GM08714 (cell line): ENCODE measurements around the gene TRAPPC11.
"Not testable (repeated sequence)": the region's sequence is repeated elsewhere in the genome, so short reads cannot be mapped to it uniquely, and the experiment has no call there.

ENCODE experiments used
- H3K4me3 ChIP-seq: fragments of 200-500 bp; sonication (Bioruptor generic); 2 replicates; pipeline ENCODE4 v1.5.1; 2014; ENCODE audit warnings: mild to moderate bottlenecking, low read length, inconsistent platforms
- ZNF274 ChIP-seq: IDR thresholded peaks from 2 replicates; pipeline ENCODE4 v1.6.1; 2012; ENCODE audit warnings: mild to moderate bottlenecking, low read depth, low read length

TRAPPC11 gene

DNA sequence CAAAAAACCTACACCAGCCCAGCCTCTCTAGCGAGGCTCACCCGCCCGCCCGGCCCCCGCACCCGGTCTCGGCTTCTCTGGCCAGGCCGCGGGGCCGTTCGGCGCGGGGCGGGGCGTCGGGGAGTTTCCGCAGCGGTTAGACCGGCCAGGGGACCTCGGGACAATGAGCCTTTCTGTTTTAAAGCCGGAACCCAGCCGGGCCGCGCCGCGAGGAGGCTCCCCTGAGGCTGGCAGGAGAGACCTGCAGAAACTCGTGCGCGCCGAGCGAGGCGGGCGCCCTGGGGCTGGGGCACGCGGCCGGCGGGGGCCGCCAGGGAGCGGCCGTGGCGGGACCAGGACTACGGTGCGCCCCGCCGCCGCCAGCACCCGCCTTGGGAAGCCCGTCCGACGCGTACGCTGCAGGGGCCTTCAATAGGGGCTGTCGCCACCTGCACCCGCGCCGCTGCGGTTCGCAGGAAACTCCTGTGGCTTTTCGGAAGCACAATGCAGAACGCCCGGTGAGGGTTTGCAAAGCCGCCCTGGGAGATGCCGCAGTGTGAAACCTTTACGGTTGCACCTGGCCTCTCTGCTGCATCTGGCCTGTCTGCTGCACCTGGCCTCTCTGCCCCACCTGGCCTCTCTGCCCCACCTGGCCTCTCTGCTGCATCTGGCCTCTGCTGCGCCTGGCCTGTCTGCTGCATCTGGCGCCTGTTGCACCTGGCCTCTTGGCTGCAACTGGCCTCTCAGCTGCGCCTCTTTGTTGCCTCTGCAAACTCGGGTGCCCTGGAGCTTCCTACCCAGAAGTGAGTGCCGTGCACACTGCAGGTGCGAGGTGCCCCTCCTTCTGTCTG, 63.9 kb downstream of the TRAPPC11 start:
- TF ChIP-seq ZNF274: no peak
- peak overlapping the region; percentile 41; the same call in 1 of the 2 replicates for H3K4me3 ChIP-seq

DNA sequence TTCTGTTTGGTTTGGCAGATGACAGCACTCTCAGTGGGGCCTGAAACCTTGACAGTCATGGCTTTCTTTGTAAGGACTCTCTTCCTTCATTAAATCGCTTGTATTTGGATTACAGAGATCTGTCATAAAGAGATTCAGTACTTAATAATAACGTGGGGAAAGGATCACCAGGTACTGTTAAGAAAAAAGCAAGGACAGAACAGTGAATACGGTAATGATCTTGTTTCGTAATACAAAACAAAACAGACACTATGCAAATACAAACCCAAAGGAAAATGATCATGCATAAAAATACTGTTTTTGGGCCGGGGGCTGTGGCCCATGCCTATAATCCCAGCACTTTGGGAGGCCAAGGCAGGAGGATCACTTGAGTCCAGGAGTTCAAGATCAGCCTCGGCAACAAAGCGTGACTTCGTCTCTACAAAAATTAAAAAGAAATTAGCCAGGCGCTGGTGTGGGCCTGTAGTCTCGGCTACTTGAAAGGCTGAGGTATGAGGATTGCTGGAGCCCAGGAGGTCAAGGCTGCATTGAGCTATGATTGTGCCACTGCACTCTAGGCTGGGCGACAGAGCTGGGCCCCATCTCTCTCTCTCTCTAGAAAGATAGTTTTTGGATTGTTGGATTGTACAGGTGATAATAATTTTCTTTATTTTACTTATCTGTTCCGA, 64.6 kb downstream of the TRAPPC11 start:
- H3K4me3 ChIP-seq: no peak overlapping the region; the same call in 1 of the 2 replicates
- TF ChIP-seq ZNF274: no peak

DNA sequence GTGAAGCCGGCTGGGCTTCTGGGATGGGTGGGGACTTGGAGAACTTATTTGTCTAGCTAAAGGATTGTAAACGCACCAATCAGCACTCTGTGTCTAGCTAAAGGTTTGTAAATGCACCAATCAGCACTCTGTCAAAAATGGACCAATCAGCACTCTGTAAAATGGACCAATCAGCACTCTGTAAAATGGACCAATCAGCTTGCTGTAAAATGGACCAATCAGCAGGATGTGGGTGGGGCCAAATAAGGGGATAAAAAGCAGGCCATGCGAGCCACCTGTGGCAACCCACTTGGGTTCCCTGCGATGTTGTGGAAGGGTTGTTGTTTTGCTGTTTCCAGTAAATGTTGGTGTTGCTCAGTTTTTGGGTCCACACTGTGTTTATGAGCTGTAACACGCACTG, 66.5 kb downstream of the TRAPPC11 start:
- H3K4me3 ChIP-seq: not testable (repeated sequence)

DNA sequence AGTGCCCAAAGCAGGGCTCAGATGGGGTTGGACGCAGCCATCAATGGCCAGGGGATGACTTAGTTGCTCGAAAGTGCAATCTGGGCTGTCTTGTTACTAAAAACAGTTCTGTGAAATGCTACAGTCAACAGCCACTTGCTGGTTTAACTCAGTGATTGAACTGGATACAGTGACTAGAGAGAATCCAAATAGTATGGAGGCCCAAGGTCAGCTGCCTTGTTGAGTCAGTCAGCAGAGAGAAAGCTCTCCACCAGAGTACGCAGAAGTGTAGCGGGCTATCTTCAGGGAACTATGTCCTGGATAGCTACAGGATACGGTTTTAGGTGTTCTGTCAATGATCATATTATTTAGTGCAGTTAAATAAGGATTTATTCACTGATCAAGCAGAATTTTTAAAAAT, 68.4 kb downstream of the TRAPPC11 start:
- H3K4me3 ChIP-seq: no peak overlapping the region
- TF ChIP-seq ZNF274: no peak

DNA sequence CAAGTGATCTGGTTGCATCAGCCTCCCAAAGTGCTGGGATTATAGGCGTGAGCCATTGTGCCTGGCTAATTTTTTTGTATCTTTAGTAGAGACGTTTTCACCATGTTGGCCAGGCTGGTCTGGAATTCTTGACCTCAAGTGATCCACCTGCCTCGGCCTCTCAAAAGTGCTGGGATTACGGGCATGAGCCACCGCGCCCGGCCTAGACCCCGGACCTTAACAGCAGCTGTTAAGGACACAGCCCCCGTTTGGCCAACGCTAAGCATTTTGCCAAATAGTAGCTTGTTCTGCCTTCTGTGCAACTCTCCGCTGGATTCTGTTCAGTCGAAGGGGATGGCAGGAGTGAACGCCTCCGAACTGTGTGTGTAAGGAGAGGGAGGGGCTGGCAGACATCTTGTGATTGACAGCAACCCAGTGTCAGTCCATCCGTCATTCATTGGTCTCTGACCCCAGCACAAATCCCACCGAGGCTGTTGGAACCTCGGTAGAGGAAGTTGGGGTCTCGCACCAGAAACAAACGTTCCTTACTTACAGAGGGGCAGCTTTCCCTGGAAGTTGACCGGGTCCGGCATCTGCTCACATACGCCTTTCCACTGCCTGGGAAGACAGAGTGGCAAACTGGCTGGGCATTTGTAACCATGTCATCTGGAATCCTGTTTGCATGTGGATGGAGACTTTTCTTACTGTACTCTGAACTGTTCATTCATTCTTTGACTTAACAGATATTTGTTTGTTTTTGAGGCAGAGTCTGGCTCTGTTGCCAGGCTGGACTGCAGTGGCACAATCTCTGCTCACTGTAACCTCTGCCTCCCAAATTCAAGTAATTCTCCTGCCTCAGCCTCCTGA, 69.4 kb downstream of the TRAPPC11 start:
- no peak for TF ChIP-seq ZNF274
- H3K4me3 ChIP-seq: no peak overlapping the region

DNA sequence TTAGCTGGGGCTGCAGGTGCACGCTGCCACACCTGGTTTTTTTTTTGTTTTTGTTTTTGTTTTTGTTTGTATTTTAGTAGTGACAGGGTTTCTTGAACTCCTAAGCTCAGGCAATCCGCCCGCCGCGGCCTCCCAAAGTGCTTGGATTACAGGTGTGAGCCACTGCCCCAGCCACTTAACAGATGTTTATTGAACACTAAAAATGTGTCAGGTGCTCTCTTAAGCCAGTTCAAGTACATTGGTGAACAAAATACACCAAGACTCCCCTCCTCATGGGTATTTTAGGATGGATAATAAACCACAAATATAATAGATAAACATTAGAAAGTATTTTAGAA, 69.9 kb downstream of the TRAPPC11 start:
- TF ChIP-seq ZNF274: no peak

DNA sequence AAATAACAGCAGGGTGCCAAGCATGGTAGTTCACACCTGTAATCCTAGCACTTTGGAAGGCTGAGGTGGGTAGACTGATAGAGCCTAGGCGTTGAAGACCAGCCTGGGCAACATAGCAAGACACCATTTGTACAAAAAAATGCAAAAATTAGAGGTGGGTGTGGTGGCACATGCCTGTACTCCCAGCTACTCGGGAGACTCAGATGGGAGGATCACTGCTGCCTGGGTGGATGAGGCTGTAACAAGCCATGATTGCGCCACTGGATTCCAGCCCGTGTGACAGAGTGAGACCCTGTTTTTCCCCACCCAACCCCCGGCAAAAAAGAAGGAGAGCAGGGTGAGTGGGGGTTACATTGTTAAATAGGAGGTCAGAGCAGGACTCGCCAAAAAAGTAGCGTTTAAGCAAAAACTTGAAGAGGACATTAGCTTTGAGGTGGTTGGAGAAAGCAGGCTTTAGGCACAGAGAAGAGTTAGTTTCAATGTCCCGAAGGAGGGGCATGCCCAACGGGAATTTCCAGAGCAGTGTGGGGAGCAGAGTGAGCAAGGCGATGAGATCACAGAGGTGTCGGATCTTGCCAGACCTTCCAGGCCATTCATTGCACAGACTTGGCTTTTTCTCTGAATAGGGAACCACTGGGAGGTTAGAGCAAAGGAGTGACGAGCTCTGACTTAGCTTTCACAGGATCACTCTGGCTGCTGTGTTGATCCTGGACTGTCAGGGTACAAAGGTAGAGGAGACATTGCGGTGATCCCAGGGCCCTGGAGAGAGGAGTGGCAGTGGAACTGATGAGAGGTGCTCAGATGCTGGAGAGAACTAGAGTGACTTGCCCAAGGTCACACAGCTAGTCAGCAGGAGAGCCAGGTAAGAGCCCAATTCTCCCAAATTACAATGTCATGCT, 70.6 kb downstream of the TRAPPC11 start:
- H3K4me3 ChIP-seq: no peak overlapping the region
- no peak for TF ChIP-seq ZNF274

More for the DNA sequence above, 69.9 kb downstream of the TRAPPC11 start:
- H3K4me3 ChIP-seq: no peak overlapping the region

DNA sequence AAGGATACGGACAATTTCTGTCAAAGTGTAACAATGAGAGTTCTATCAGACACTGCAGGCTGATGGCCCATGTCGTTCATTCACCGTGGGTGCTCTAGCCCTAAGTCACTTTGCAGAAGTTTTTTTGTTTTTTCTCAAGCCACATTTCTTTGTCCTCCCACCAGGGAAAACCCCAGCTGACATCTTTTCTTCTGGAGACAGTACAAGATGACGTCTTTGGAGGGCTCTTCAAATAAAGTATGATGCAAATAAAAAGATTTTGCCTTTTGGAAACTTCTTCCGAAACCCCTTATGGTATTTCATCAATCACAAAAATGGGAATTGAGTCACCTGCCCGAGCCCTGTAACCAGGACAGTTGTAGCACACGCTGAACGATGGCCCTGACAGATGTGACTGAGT, 73.2 kb downstream of the TRAPPC11 start:
- TF ChIP-seq ZNF274: no peak
- H3K4me3 ChIP-seq: no peak overlapping the region

DNA sequence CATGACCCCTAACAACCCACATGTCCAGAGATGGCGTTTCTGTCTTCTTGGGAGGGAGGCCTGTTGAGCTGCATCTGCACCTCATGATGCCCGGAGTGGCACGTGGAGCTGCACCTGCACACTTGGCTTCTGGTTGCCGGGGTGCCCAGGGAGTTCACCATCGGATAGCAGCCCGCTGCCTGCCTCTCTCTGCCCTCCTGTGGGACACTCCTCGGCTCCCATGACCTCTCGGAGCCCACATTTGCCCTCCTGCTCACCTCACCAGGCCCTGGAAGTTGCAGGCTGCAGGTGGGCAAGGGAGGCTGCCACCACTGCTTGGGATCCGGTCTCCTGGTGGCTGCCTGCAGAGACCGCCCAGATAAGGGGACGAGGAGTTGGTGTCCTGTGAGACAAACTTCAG, 74.1 kb downstream of the TRAPPC11 start:
- no peak overlapping the region for H3K4me3 ChIP-seq
- no peak for TF ChIP-seq ZNF274

DNA sequence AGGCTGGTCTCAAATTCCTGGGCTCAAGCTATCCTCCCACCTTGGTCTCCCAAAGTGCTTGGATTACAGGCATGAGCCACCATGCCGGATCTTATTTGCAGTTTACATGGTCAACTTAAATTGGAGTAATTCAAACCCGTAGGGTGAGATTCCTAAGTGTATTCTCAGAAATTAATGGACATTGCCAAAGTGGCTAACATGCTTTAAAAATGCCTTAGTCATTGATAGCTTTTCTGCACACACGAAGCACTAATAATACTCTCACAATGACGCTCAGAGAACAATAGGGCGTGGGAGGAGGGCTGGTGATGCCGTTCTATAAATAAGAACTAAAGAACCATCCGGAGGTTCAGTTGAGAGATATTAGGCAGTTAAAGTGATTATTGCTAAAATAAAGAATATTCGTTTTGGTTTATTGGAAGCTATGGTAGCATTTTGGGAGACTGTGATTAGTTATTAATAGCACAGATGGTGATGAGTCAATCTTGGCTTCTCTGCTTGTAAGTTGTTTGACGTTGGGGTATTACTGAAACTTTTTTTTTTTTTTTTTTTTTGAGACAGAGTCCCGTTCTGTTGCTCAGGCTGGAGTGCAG, 79.1 kb downstream of the TRAPPC11 start:
- H3K4me3 ChIP-seq: no peak overlapping the region
- TF ChIP-seq ZNF274: no peak

DNA sequence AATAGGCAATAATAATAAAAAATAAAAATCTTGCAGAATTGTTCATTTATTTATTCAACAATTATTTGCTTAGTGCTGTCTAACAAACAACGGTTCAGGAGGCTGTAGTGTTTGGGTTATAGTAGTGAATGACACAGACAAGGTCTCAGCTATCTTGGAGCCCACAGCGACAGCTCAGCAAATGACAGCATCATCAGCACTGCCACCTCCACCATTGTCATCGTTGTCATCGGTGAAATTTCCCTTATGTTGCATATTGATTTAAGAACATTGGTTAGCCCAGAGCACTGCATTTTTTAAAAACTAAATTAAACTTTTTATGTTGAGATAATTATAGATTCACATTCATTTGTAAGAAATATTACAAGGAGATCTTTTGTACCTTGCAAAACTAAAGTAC, 79.9 kb downstream of the TRAPPC11 start:
- H3K4me3 ChIP-seq: no peak overlapping the region
- TF ChIP-seq ZNF274: no peak

DNA sequence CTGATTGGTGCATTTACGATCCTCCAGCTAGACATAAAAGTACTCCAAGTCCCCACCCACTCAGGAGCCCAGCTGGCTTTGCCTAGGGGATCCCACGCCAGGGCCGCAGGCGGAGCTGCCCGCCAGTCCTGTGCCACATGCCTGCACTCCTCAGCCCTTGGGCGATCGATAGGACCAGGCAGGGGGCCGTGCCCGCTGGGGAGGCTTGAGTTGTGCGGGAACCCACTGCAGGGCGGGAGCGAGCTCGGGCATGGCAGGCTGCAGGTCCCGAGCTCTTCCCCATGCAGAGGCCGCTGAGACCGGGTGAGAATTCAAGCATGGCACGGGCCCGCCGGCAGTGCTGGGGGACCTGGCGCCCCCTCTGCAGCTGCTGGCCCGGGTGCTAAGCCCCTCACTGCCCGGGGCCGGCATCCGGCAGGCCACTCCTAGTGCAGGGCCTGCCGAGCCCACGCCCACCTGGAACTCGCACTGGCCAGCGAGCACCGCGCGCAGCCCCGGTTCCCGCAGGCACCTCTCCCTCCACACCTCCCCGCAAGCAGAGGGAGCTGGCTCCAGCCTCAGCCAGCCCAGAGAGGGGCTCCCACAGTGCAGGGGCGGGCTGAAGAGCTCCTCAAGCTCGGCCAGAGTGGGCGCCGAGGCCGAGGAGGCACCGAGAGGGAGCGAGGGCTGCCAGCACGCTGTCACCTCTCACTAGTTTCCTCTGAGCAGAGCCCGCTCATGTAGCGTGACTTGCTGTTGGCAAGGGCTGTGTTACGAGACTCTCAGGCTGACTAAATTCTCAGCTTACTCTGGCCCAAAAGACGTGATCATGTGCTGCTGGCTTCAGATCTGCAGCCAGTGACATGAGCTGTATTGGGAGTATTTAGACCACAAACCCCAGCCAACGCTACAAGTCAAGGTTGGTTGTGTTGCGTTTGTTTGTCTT, 87.5 kb downstream of the TRAPPC11 start:
- TF ChIP-seq ZNF274: no peak
- H3K4me3 ChIP-seq: no peak overlapping the region

DNA sequence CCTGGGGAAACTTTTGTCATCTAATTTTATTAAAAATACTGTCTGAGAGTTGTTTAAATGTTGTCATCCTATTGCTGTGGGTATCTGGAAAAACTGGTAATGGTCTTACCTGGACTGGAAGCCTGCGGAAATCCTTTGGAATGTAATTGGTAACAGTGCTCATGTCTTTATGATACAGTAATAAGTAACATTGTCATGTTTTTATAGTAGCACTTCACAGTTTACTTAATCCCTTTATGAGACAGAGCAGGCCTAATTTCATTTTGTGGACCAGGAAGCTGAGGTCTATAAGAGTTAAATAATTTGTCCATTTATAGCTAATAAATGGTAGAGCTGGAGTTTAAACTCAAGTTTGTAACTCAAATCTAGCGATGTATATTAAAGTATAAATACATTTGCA, 88.3 kb downstream of the TRAPPC11 start:
- TF ChIP-seq ZNF274: no peak
- H3K4me3 ChIP-seq: no peak overlapping the region
